ENCODE measurements around the gene COTL1.
"Not testable (repeated sequence)": the region's sequence is repeated elsewhere in the genome, so short reads cannot be mapped to it uniquely, and the experiment has no call there.

Gene COTL1

GRCh38 chr16:84568066-84568465 is 49.8 kb downstream of the COTL1 start:
- DNase-seq, result no peak

GRCh38 chr16:84567286-84567962 is 50.5 kb downstream of the COTL1 start:
- DNase-seq, result no peak

DNA sequence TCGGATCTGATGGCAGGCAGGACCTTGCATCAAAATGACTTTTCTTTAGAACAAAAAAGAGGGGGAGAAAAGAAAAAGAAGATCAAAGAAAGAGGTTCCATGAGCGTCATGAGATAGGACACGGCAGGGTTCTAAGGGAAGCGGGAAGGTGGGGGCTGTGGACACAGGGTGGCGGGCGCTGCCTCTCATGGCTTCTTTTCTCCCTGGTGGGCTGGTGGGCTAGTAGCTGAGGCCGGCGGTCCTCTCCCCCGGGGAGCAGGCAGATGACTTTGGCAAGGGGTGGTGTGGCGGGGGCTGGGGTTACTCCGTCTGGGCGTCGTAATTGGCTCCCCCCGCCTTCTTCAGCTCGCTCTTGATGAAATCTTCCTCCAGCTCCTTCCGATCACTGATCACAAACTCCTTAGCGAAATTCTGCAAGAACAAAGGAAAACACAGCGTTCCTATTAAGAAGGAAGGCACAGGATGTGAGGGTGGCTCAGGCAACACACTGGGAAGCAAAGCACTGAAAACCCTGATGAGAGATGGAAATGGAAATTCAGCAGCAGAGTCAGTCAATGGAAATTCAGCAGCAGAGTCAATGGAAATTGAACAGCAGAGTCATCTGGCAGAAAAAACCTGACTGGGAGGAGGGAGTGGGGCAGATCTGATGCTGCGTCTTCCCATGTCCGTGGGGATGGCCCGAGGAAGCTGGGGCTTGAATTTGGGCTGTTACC is 51.2 kb downstream of the COTL1 start:
- no peak for DNase-seq

GRCh38 chr16:84565669-84566495 is 52.0 kb downstream of the COTL1 start:
- DNase-seq, result no peak

DNA sequence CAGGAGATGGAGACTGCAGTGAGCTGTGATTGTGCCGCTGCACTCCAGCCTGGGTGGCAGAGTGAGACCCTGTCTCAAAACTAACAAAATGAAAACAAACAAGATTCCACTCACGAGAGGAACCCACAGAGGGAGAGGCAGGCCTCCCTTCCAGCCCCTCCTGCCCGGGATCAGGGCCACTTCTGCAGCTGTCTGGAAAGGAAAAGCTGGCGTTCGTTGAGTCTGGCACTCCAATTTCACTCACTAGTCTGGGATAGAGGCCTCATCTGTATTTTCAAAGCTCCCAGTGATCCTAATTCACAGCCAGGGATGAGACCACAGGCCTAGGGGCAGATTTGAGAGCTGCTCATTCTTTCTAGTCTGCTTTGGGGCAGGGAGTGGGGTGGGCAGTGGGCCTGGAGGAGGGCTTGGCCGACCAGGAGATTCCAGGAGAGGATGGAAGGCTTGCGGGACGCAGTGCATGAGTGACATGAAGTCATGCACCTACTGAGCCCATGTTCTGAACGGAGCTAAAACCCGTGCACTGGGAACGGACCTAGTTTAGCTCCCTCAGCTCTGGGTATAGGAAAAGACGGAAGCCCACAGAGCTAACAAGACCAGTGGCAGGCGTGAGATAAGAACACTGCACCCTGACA is 54.0 kb downstream of the COTL1 start:
- no peak for DNase-seq

DNA sequence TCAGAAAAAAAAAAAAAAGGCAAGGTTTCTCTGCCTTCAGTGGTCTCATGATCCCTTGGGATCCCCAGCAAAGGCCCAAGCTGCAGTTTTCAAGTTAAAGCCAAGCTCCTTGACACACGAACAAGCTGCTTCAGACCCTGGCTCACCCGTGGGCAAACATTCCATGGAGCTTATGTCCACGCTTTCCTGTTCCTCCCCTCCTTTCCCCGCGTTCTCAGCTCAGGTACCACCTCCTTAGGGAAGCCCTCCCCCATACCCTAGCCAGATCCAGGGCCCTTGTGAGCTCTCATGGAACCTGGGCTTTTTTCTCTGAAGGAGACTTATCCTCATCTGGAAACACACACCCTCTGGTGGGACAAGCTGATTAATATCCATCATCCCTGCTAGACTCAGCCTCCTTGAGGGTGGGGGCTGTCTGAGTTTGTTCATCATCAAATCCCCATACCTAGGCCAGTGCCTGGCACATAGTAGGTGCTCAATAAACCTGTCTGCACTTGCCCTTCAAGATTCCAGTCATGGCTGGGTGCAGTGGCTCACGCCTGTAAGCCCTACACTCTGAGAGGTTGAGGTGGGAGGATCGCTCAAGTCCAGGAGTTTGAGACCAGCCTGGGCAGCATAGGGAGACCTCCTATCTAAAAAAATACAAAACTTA is 54.7 kb downstream of the COTL1 start:
- DNase-seq, result no peak

GRCh38 chr16:84562174-84562815 is 55.6 kb downstream of the COTL1 start:
- no peak for DNase-seq

- no peak for DNase-seq
Measured at GRCh38 chr16:84561291-84561690, 56.6 kb downstream of the COTL1 start.

GRCh38 chr16:84560269-84560668 is 57.6 kb downstream of the COTL1 start:
- DNase-seq, result no peak

DNA sequence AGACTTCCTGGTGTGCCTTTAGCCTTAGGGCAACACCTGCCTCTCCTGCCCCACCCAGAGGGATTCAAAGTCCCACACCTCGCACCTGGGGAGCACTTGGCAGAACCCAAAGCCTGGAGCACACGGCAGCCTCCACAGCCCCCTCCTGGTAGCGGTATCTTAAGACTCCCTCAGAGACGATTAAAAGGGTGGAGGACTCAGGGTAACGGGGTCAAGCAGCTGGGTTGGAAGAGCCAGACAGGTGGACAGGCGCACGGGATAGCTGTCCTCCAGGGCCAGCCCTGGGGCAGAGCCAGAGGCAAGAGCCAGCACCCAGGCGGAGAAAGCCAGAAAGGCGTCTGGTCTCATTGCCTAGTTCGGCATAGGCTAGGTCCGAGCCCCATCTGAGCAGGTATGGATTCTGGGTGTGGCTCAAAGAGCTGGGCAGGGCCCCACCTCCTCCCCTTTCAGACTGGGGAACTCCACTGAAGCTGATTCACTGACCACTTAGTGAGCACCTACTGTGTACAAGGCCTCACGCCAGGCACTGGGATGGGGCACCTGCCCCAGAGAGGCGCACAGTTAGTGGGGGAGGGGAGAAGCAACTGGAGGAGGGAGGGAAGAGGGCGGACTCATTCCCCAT is 58.5 kb downstream of the COTL1 start:
- DNase-seq, result no peak

GRCh38 chr16:84558850-84559249 is 59.0 kb downstream of the COTL1 start:
- DNase-seq, result not testable (repeated sequence)

DNA sequence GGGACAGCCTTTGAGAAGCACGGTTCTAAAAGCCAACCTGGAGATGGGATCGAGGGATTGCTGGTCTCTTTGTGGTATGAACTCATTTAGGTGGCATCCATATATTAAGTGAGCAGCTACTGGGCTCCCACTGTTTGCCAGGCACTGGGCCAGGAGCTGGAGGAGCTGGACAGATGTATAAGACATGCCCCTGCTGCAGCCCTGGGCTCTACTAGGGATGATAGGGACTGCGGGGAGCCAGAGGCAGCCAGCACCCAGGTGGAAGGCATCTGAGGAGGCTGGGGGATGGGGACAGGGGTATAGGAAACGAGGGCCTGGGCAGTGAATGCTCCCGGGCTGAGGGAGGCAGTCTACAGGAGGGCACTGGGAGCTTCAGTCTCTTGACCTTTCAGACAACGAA is 60.4 kb downstream of the COTL1 start:
- no peak for DNase-seq

GRCh38 chr16:84557059-84557458 is 60.8 kb downstream of the COTL1 start:
- no peak for DNase-seq

GRCh38 chr16:84555418-84556196 is 62.3 kb downstream of the COTL1 start:
- DNase-seq, result no peak

- no peak for DNase-seq
Measured at GRCh38 chr16:84554627-84555328, 63.1 kb downstream of the COTL1 start.

DNA sequence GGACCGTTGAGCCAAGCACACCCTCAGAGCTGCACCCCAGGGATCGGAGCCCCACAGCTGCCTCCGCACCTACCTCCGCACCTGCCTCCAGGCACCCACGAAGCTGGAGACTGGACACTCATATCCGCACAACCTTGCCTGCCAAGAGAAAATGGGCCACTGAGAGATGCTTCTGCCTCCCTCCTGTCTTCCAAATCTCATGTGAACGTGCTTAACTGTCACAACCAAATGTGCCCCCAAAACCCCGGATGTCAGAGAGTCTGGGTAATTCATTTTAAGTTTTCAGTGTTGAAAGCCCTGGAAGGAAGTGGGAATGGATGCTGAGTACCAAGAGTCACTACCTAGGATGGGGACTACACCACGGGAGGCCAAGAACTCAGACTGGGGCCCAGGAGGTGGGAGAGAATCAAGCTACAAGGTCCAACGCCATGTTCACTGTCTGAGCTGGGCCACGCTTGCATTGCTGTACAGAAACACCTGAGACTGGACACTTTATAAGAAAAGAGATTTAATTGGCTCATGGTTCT is 63.9 kb downstream of the COTL1 start:
- peak in 3 of 5 donors; percentile 8 to 87 (median 50) for DNase-seq

- peak in 1 of 5 donors; percentile 40 for DNase-seq
Measured at GRCh38 chr16:84552135-84552534, 65.7 kb downstream of the COTL1 start.

DNA sequence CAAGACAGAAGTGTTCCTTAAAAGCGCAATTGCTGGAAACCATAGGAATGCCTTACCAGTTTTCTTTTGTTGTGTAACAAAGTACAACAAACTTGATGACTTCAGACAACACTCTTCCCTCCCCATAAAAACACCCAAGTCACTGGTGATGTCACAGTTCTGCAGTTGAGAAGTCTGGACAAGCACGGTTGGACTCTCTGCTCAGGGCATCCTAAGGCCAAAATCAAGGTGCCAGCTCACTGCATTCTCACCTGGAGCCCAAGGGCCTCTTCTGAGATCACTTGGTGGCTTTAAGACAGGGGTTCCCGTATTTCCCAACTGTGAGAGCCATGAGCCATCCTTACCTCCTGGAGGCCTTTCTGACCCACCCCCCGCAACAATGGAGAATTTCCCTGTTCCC is 67.8 kb downstream of the COTL1 start:
- peak in 1 of 5 donors; percentile 40 for DNase-seq

DNA sequence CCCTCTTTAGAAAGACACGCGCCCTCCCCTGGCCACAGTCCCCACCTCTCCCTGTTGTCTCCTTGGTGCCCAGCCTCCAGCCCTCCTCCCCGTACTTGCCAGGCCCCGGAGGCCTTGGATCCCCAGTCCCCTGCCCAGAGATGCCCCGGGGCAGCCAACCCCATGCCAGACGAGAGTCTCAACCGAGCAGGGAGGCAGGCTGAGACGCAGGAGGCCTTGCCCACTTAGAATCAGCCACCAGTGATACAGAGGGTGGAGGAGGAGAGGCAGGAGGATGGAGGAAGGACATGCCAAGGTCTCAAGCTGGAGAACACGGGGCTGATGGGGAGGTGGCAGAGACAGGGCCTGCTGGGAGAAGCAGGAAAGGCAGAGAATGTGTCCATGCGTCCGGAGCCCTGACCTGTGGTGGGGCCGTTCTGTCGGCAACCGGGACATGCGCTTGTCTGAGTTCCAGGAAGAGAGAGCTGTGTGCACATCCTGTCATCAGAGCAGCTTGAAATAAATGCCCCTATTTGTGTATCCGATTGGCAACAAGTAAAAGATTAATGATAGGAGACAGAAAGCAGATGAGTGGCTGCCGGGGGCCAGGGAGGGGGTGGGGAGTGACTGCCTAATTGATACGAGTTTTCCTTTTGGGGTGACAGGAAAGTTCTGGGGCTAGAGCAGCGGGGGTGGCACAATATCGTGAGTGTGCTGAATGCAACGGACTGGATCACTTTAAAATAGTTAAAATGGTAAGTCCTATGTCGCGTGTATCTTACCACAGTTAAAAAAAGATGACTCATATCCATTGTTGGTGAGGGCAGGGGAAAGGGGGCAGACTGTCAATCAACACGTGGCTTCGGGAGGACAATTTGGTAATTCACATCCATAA is 68.7 kb downstream of the COTL1 start:
- DNase-seq, result peak in 4 of 5 donors; percentile 17 to 85 (median 30)
